ENCODE results near the gene THADA.

Gene THADA

GRCh38 chr2:43248621-43249020, 347.2 kb downstream of the THADA start:
- Histone ChIP-seq H3K27me3 (ENCODE audit: insufficient read depth, poor library complexity, severe bottlenecking) (no peaks in the 10 kb centered on the region), H3K4me3 (replicated peaks; ENCODE audit: insufficient read depth, low read length) (no peak overlapping the region)
- no peak for TF ChIP-seq SPI1 (IDR thresholded peaks at IDR 0.05; ENCODE audit: borderline replicate concordance, low read depth)
- no peak for TF ChIP-seq GABPA (IDR thresholded peaks at IDR 0.05; ENCODE audit: low read depth)
- TF ChIP-seq CTCF (IDR thresholded peaks at IDR 0.05; ENCODE audit: insufficient read depth, low read length) = no peak
- no peak for TF ChIP-seq POLR2AphosphoS5 (IDR thresholded peaks at IDR 0.05; ENCODE audit: low read depth)
- TF ChIP-seq REST (IDR thresholded peaks at IDR 0.05; ENCODE audit: insufficient replicate concordance, low read depth) = no peak

GRCh38 chr2:43246641-43247040, 349.2 kb downstream of the THADA start:
- TF ChIP-seq SPI1 (IDR thresholded peaks at IDR 0.05; ENCODE audit: borderline replicate concordance, low read depth) = no peak
- TF ChIP-seq CTCF (IDR thresholded peaks at IDR 0.05; ENCODE audit: insufficient read depth, low read length) = no peak
- no peak for TF ChIP-seq REST (IDR thresholded peaks at IDR 0.05; ENCODE audit: insufficient replicate concordance, low read depth)
- no peak for TF ChIP-seq GABPA (IDR thresholded peaks at IDR 0.05; ENCODE audit: low read depth)
- TF ChIP-seq POLR2AphosphoS5 (IDR thresholded peaks at IDR 0.05; ENCODE audit: low read depth) = no peak
- Histone ChIP-seq H3K27ac (replicated peaks) (no peak overlapping the region), H3K4me3 (replicated peaks; ENCODE audit: insufficient read depth, low read length) (no peak overlapping the region), H3K27me3 (ENCODE audit: insufficient read depth, poor library complexity, severe bottlenecking) (no peaks in the 10 kb centered on the region)
- no peak for DNase-seq (ENCODE audit: low read depth in 1 of 2, low spot score in 1 of 2)

More at GRCh38 chr2:43248621-43249020, 347.2 kb downstream of the THADA start:
- no peak for DNase-seq (ENCODE audit: low read depth in 1 of 2, low spot score in 1 of 2)
- no peak overlapping the region for H3K27ac ChIP-seq (replicated peaks)

- H3K4me3 ChIP-seq (replicated peaks; ENCODE audit: insufficient read depth, low read length) = no peak overlapping the region
- H3K27me3 ChIP-seq (ENCODE audit: insufficient read depth, poor library complexity, severe bottlenecking) = no peaks in the 10 kb centered on the region
- no peak for TF ChIP-seq REST (IDR thresholded peaks at IDR 0.05; ENCODE audit: insufficient replicate concordance, low read depth)
- no peak for TF ChIP-seq CTCF (IDR thresholded peaks at IDR 0.05; ENCODE audit: insufficient read depth, low read length)
- TF ChIP-seq SPI1 (IDR thresholded peaks at IDR 0.05; ENCODE audit: borderline replicate concordance, low read depth) = no peak
- no peak for TF ChIP-seq GABPA (IDR thresholded peaks at IDR 0.05; ENCODE audit: low read depth)
- TF ChIP-seq POLR2AphosphoS5 (IDR thresholded peaks at IDR 0.05; ENCODE audit: low read depth) = no peak
- no peak overlapping the region for H3K27ac ChIP-seq (replicated peaks)
- no peak for DNase-seq (ENCODE audit: low read depth in 1 of 2, low spot score in 1 of 2)
Observed at GRCh38 chr2:43241558-43241957, 354.3 kb downstream of the THADA start.

Measured in HL-60 (cell line).